ENCODE results near the gene C1QTNF6.
"Not testable (repeated sequence)": the region's sequence is repeated elsewhere in the genome, so short reads cannot be mapped to it uniquely, and the experiment has no call there.

The C1QTNF6 gene

DNA sequence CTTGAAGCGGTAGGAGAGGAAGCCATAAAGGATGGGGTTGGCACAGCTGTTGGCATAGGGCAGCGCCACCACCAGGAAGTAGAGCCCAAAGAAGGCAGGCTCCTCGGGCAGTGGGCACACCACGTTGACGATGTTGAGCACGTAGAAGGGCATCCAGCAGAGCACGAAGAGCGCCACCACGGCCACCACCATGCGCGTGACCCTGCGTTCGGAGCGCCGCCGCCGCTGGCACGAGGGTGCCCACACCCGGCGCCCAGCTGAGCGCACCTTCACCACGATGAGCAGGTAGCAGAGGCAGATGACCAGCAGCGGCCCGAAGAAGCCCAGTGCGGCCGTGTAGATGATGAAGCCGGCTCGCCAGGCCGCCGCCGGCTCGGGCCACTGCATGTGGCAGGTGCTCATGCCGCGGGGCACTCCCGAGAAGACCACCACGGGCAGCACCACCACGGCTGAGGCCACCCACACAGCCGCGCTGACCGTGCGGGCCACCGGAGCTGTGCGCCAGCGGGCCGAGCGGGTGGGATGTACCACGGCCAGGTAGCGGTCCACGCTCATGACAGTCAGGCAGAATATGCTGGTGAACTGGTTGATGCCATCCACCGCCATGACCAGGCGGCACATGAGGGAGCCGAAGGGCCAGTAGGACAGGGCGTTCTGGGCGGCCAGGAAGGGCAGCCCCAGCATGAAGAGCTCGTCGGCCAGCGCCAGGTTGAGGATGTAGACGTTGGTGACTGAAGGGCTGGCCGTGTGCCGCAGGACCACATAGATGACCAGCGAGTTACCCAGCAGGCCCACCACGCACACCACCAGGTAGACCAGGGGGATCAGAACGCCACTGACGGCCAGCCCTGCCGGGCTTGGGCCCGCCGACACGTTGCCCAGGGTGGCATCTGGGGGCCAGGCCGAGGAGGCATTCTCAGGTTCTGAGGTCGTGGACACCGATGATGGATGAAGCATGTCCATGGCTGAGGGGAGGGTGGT, 19.1 kb upstream of the C1QTNF6 start:
- DNase-seq (ENCODE audit: low read depth, low spot score) = peak; percentile 33

- DNase-seq (ENCODE audit: low read depth, low spot score) = no peak
These were observed 18.2 kb upstream of the C1QTNF6 start for GRCh38 chr22:37206118-37206840.

DNA sequence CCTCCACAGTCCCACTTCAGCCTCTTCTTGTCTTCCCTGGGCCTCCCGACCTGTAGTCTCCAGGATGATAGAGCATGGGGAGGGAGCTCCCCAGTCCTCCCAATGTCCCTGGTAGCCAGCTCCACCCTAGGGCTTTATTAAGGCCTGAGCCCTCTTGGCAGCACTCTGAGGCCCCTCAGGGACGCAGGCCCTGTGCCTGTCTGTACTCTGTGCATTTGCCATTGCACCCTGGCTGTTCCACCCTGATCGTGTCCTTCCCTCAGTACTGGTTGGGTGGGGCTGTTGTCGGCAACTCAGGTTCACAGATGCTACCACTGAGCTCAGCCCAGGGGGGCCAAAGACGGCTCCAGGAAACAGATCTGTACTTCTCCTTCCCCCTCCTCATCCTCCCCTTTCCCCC, 17.0 kb upstream of the C1QTNF6 start:
- DNase-seq (ENCODE audit: low read depth, low spot score) = no peak

GRCh38 chr22:37204045-37204655, 16.1 kb upstream of the C1QTNF6 start:
- no peak for DNase-seq (ENCODE audit: low read depth, low spot score)

DNA sequence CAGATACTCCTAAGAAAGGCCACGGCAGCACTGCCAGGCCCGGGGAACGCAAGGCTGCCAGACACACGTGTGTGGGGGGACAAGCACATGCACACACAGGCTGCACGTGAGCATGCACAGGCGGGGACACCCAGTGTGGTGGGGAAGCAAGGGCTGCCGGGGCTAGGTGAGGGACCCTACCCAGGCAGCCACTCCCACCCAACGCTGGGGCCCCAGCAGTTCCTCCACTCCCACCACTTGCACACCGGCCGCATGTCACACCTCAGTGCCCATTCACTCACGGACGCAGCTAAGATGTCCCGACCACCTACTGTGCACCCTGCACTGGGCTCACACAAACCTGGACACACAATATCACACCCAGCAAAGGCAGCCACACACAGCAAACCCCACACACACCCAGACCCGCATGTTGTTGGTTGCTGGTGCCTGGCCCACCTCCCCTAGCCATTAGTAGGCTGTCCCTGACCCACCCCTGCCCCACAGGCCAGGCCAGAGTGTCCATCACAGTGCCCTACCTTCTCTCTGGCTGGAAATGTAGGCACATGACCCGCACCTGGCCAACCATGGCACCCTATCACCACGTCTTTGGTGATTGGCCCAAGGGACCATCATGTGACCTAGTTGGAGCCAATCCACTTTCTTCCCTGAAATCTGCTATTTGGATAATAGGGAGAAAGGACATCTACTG, 15.5 kb upstream of the C1QTNF6 start:
- DNase-seq (ENCODE audit: low read depth, low spot score) = no peak

DNA sequence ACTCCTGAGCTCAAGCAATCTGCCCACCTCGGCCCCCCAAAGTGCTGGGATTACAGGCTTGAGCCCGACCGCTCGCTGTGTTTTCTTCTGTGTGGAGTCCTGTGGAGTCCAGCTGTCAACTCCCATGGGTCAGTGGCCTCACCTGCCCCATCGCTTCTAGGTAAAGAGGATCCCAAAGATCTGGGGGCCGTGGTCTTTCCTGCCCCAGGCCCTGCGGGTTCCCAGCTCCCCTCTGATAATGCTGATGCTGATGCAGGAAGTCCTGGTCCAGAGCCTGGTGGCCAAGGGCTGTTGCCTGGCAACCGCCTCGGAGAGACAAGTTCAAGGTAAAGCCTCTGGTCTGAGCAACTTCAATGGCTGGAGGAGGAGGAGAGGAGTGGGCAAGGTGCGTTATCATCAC, 14.7 kb upstream of the C1QTNF6 start:
- no peak for DNase-seq (ENCODE audit: low read depth, low spot score)

DNA sequence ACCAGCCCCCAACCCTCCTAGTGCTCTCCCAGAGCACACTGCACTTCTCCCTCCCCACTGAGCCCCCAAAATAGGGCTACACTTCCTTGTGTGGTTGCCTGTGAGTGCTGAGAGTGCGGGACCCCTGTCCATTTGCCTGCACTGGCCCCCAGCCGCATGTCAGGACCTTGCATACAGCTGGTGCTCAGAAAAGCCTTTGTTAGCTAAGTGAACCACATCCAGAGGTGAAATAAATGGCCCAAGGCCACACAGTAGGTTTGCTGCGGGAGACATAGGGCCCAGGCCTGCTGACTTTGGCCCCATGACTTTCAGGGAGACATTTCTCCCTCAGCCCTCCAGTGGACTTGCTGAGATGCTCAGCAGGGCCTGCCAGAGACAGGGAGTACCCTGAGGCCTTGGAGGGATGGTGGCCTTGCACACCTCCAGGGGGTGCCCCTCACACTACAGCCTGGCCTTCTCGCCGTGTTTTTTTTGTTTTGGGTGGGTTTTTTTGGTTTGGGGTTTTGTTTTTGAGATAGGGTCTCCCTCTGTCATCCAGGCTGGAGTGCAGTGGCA, 14.0 kb upstream of the C1QTNF6 start:
- DNase-seq (ENCODE audit: low read depth, low spot score) = no peak

- not testable (repeated sequence) for DNase-seq (ENCODE audit: low read depth, low spot score)
These were observed 13.4 kb upstream of the C1QTNF6 start for GRCh38 chr22:37201443-37201820.

DNA sequence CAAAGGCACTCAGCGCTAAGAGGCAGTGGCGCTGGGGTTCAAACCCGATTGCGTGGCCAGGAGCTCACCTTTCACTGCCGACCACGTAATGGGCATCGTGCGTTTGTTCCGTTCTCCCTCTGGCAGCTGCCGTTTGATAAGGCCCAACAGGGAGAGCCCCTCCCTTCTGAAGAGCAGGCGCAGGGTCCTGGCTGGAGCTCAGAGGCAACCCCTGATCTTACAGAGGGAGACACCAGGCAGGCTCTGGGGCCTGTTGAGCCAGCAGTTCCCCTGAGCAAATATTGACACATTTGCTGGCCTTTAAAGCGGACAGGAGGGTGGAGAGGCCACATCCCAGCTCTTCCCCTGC, 11.7 kb upstream of the C1QTNF6 start:
- no peak for DNase-seq (ENCODE audit: low read depth, low spot score)

DNA sequence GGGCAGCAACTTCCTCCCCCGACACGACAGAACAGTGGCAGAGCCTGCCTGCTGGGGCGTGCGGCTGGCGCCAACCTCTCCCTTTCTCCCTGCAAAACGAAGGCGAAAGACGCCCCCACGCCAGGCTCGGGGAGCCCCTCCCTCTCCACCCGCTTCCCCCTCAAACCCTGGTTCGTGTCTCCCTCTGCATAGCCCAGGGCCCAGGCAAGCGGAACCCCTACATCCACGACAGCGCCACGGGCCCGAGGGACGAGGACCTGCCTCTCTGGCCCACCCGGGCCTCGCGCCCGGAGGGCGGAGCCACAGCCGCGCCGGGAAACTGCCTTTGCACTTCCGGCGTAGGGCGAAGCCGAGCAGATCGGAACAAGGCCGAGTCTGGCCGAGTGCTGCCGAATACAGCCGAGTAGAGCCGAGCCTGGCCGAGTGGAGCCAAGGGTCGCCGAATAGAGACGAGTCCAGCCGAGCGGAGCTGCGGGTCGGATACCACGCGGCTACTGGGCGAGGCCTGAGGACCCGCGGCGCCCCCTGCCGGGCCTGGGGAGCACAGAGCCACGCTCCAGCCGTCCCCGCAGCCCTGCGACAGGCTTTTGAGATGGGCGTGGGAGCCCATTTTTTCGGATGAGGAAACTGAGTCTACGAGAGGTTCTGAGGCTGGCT, 11.2 kb upstream of the C1QTNF6 start:
- peak; percentile 99 for DNase-seq (ENCODE audit: low read depth, low spot score)

- peak; percentile 91 for DNase-seq (ENCODE audit: low read depth, low spot score)
These were observed 10.4 kb upstream of the C1QTNF6 start for GRCh38 chr22:37198258-37199102.

- DNase-seq (ENCODE audit: low read depth, low spot score) = peak; percentile 95
These were observed 9.6 kb upstream of the C1QTNF6 start for GRCh38 chr22:37197451-37198257.

DNA sequence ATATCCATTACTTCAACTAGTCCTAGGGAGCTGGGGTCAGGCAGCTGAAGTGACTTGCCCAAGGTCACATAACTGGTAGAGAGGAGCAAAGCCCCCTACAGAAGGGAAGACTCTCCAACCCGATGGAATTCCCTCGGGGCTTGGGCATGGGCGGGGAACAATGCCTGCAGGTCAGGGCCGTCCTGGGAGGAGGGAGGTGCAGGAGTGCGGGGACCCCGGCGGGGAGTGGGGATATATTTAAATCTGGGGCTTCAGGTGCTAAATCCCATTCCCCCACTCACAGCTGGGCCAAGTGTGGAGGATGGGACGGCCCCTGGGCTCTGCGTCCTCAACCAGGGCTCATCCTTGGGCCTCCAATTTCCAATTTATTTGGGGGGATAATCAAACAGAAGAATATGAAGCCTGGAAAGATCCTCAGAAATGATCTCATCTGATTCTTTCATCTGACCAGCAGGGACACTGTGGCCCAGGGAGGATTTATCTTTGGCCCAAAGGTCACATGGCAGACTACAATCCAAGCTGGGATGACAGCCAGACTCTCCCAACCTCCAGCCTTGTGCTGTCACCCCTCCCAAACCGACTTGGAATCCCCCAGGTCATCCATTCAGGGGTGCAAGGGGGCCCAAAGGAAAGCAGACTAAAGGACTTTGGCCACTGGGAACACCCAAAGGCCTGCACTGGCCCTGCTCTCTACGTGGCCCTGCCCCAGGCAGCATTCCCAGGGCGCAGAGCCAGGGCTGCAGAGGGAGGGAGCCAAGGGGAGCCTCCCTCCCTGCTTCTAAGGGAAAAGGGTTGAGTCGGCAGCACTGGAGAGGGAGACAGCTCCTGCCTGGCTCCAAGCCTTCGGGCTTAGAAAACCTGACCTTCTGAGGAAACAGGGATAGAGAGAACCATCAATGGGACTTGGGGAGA, 8.7 kb upstream of the C1QTNF6 start:
- peak; percentile 75 for DNase-seq (ENCODE audit: low read depth, low spot score)

DNA sequence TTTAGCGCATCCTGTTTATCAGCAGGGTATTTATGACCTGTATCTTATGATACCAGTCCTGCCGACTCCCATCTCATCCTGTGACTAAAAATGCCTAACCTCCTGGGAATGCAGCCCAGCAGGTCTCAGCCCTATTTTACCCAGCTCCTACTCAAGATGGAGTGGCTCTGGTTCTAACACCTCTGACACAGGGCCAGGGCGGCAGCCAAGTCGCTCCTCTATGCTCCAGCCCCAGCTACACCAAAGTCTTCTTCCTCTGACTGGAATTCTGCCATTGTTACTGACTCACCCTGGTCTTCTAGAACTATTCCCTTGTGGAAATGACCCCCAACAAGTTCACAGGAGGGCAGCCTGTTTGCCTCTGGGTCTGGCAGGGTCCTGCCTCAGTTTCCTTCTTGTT, 7.9 kb upstream of the C1QTNF6 start:
- no peak for DNase-seq (ENCODE audit: low read depth, low spot score)

DNA sequence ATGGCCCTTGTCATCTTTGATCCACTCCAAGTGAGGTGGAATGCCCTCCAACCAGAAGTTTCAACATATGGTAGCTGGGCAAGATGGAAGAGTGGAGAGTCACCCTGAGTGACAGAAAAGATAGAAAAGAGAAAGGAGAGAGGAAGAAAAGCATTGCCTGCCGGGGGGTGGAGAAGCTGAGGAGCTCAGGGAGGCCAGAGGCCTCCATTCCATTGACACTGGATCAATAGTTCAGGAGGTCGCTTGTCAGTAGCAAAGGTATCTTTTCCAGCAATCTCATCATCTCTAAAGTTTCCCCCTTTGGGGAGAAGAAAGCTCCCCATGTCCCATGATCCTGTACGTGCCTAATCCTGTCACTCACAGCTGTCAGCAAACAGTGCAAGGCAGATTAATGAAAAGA, 6.7 kb upstream of the C1QTNF6 start:
- no peak for DNase-seq (ENCODE audit: low read depth, low spot score)

GRCh38 chr22:37193629-37194191, 5.7 kb upstream of the C1QTNF6 start:
- no peak for DNase-seq (ENCODE audit: low read depth, low spot score)

DNA sequence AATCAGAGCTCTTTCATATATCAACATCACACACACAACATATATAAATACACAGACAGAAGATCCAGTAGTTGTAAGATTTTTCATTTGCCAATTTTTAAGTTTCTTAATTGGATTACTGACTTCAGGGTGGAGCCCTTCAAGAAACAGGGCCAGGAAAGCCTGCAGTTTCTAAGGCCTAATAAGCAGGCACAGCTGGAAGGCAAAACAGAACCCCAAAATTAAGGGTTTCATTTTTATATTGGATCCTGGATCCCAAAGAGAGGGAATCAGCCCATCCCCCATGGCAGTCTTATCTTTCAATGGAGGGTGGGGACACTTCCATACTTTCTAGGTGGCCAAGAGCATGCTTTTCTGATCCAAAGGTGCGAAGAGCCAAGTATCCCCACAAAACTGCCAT, 4.7 kb upstream of the C1QTNF6 start:
- DNase-seq (ENCODE audit: low read depth, low spot score) = no peak

- DNase-seq (ENCODE audit: low read depth, low spot score) = no peak
These were observed 4.2 kb upstream of the C1QTNF6 start for GRCh38 chr22:37192204-37192603.
